Body of pancreas (tissue), 4 donors: ENCODE data around the gene SNTG2.

Source experiments
- CTCF ChIP-seq, 7 experiments: fragments of 450-650 bp in 4 of 7; fragments of 200-600 bp in 3 of 7; sonication (generic) in 3 of 7; IDR thresholded peaks; one replicate each; pipeline ENCODE4 v1.5.1; 2016 to 2019; ENCODE audit warnings: antibody characterized with exemption in 7 of 7
- POLR2A ChIP-seq, 3 donors: fragments of 450-650 bp; IDR thresholded peaks; one replicate each; pipeline ENCODE4 v1.6.1; 2016; ENCODE audit warnings: antibody characterized with exemption in 3 of 3, mild to moderate bottlenecking in 2 of 3

DNA sequence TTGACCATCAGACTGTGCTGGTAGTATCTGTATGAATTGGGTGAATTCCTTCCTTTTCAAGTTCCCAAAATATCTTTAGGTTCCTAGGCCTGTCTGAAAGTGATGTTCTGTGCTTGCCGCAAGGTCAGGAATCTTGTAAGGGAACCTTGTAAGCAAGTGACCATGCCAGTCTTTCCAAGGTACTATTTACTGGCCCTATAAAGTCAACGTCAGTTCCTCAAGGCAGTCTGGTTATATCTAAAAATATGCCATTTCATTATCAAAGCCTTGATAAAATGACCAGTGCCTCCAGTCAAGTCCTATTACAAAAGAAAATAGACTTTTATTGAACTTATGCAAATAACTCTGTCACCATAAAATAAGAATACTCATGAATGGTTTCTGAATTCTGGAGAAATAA, 374.2 kb downstream of the SNTG2 start:
- TF ChIP-seq CTCF (IDR thresholded peaks at IDR 0.05) (no peak), POLR2A (IDR thresholded peaks at IDR 0.05) (no peak)
